ENCODE data around the gene KLK3.

DNA sequence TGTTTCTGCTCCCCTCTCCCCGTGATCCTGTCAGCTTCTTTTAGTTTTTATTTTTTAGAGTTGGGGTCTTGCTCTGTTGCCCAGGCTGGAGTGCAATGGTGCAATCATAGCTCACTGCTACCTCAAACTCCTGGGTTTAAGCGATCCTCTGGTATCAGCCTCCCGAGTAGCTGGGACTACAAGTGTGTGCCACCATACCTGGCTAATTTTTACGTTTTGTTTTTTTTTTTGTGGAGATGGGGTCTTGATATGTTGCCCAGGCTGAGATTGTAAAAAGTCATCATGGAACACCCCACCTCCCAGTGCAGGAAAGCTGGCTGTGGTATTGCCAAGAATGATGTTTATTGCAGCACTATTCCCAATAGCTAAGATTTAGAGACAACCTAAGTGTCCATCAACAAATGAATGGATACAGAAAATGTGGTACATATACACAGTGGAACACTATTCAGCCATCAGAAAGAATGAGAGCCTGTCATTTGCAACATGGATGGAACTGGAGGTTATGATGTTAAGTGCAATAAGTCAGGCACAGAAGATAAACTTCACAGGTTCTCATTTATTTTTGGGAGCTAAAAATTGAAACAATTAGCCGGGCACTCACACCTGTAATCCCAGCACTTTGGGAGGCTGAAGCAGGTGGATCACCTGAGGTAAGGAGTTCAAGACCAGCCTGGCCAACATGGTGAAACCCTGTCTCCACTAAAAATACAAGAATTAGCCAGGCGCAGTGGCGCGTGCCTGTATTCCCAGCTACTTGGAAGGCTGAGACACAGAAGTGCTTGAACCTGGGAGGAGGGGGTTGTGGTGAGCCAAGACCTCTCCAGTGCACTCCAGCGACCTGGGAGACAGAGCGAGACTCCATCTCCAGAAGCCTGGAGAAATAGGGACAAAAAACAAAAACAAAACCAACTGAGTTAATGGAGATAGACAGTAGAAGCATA, 14.7 kb upstream of the KLK3 start:
- TF ChIP-seq, protein P1, sequence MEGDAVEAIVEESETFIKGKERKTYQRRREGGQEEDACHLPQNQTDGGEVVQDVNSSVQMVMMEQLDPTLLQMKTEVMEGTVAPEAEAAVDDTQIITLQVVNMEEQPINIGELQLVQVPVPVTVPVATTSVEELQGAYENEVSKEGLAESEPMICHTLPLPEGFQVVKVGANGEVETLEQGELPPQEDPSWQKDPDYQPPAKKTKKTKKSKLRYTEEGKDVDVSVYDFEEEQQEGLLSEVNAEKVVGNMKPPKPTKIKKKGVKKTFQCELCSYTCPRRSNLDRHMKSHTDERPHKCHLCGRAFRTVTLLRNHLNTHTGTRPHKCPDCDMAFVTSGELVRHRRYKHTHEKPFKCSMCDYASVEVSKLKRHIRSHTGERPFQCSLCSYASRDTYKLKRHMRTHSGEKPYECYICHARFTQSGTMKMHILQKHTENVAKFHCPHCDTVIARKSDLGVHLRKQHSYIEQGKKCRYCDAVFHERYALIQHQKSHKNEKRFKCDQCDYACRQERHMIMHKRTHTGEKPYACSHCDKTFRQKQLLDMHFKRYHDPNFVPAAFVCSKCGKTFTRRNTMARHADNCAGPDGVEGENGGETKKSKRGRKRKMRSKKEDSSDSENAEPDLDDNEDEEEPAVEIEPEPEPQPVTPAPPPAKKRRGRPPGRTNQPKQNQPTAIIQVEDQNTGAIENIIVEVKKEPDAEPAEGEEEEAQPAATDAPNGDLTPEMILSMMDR (IDR thresholded peaks at IDR 0.05) = no peak
- TF ChIP-seq TCF7L2 (IDR thresholded peaks at IDR 0.05; ENCODE audit: low read depth, low read length) = no peak
- TF ChIP-seq, protein P2, sequence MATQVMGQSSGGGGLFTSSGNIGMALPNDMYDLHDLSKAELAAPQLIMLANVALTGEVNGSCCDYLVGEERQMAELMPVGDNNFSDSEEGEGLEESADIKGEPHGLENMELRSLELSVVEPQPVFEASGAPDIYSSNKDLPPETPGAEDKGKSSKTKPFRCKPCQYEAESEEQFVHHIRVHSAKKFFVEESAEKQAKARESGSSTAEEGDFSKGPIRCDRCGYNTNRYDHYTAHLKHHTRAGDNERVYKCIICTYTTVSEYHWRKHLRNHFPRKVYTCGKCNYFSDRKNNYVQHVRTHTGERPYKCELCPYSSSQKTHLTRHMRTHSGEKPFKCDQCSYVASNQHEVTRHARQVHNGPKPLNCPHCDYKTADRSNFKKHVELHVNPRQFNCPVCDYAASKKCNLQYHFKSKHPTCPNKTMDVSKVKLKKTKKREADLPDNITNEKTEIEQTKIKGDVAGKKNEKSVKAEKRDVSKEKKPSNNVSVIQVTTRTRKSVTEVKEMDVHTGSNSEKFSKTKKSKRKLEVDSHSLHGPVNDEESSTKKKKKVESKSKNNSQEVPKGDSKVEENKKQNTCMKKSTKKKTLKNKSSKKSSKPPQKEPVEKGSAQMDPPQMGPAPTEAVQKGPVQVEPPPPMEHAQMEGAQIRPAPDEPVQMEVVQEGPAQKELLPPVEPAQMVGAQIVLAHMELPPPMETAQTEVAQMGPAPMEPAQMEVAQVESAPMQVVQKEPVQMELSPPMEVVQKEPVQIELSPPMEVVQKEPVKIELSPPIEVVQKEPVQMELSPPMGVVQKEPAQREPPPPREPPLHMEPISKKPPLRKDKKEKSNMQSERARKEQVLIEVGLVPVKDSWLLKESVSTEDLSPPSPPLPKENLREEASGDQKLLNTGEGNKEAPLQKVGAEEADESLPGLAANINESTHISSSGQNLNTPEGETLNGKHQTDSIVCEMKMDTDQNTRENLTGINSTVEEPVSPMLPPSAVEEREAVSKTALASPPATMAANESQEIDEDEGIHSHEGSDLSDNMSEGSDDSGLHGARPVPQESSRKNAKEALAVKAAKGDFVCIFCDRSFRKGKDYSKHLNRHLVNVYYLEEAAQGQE (IDR thresholded peaks at IDR 0.05; ENCODE audit: insufficient read depth in 1 of 2, low read depth in 2 of 2, low read length in 1 of 2) = no peak
- TF ChIP-seq POLR2AphosphoS5 (IDR thresholded peaks at IDR 0.05; ENCODE audit: low read depth, low read length) = no peak
- no peak for TF ChIP-seq SIN3A (IDR thresholded peaks at IDR 0.05; ENCODE audit: borderline replicate concordance, insufficient read depth, low read depth, low read length)
